ENCODE data around the gene HCRTR1. TPM values are rescaled to one million over a fixed set of nuclear protein-coding genes. Genes with fewer than 3 reads are reported as not detected.

The HCRTR1 gene
- total RNA-seq, 2 experiments from 2014 or later, result not detected

GRCh38 chr1:31620631-31621497 is 3.4 kb downstream of the HCRTR1 start:
- no peak for DNase-seq
- peaks cover 4% of the 10 kb centered on the region for H3K36me3 Mint-ChIP-seq (ENCODE audit: low read depth)
- peaks cover 16% of the 10 kb centered on the region for H3K4me1 Mint-ChIP-seq
- H3K9me3 Mint-ChIP-seq, result no peaks in the 10 kb centered on the region
- H3K27me3 Mint-ChIP-seq, result peaks cover 26% of the 10 kb centered on the region
- ChIA-PET CTCF (interaction anchor here (0.7 kb wide), 1 partner anchor 18 kb away, joined by 4 read pairs; no protein-coding TSS in a partner anchor), POLR2A (no interaction called here)
- H3K27ac Mint-ChIP-seq, result no peak overlapping the region
- H3K4me3 Mint-ChIP-seq, result no peak overlapping the region

- H3K27me3 Mint-ChIP-seq, result peaks cover 20% of the 10 kb centered on the region
- no peaks in the 10 kb centered on the region for H3K9me3 Mint-ChIP-seq
- no peak for DNase-seq
- H3K36me3 Mint-ChIP-seq (ENCODE audit: low read depth), result peaks cover 4% of the 10 kb centered on the region
- peaks cover 16% of the 10 kb centered on the region for H3K4me1 Mint-ChIP-seq
- ChIA-PET POLR2A (no interaction called here), CTCF (no interaction called here)
- H3K4me3 Mint-ChIP-seq, result no peak overlapping the region
- no peak overlapping the region for H3K27ac Mint-ChIP-seq
Observed at GRCh38 chr1:31621498-31621820, 4.0 kb downstream of the HCRTR1 start.

- H3K36me3 Mint-ChIP-seq (ENCODE audit: low read depth), result peaks cover 4% of the 10 kb centered on the region
- CTCF ChIA-PET, result no interaction called here
- no peak for DNase-seq
- no peak overlapping the region for H3K27ac Mint-ChIP-seq
- H3K4me3 Mint-ChIP-seq, result no peak overlapping the region
- H3K27me3 Mint-ChIP-seq, result peaks cover 14% of the 10 kb centered on the region
- POLR2A ChIA-PET, result no interaction called here
- peaks cover 16% of the 10 kb centered on the region for H3K4me1 Mint-ChIP-seq
- H3K9me3 Mint-ChIP-seq, result no peaks in the 10 kb centered on the region
Observed at GRCh38 chr1:31621847-31622730, 4.6 kb downstream of the HCRTR1 start.

GRCh38 chr1:31623365-31623764 is 5.9 kb downstream of the HCRTR1 start:
- H3K27ac Mint-ChIP-seq, result no peak overlapping the region
- DNase-seq, result no peak
- peaks cover 14% of the 10 kb centered on the region for H3K4me1 Mint-ChIP-seq

GRCh38 chr1:31624309-31624708 is 6.8 kb downstream of the HCRTR1 start:
- no peak overlapping the region for H3K4me3 Mint-ChIP-seq
- no peak overlapping the region for H3K27ac Mint-ChIP-seq
- ChIA-PET CTCF (interaction anchor here (0.7 to 1.3 kb wide), 2 partner anchors 75 to 201 kb away, joined by 3 read pairs; no protein-coding TSS in a partner anchor), POLR2A (interaction anchor here (0.9 kb wide), 1 partner anchor 21 kb away, joined by 3 read pairs; the partner anchor contains the start of gene PEF1)
- DNase-seq, result no peak
- no peaks in the 10 kb centered on the region for H3K9me3 Mint-ChIP-seq
- H3K4me1 Mint-ChIP-seq, result peaks cover 14% of the 10 kb centered on the region
- H3K27me3 Mint-ChIP-seq, result peaks cover 3% of the 10 kb centered on the region
- peaks cover 17% of the 10 kb centered on the region for H3K36me3 Mint-ChIP-seq (ENCODE audit: low read depth)

More at GRCh38 chr1:31623365-31623764, 5.9 kb downstream of the HCRTR1 start:
- no peaks in the 10 kb centered on the region for H3K9me3 Mint-ChIP-seq
- CTCF ChIA-PET, result no interaction called here
- POLR2A ChIA-PET, result no interaction called here
- no peak overlapping the region for H3K4me3 Mint-ChIP-seq
- H3K36me3 Mint-ChIP-seq (ENCODE audit: low read depth), result peaks cover 7% of the 10 kb centered on the region
- H3K27me3 Mint-ChIP-seq, result peaks cover 10% of the 10 kb centered on the region

- Mint-ChIP-seq H3K27me3 (no peaks in the 10 kb centered on the region), H3K27ac (no peak overlapping the region), H3K4me1 (peaks cover 14% of the 10 kb centered on the region), H3K9me3 (no peaks in the 10 kb centered on the region), H3K4me3 (no peak overlapping the region), H3K36me3 (ENCODE audit: low read depth) (peaks cover 23% of the 10 kb centered on the region)
- CTCF ChIA-PET, result interaction anchor here (1.3 kb wide), 1 partner anchor 76 kb away, joined by 3 read pairs; no protein-coding TSS in a partner anchor
- POLR2A ChIA-PET, result interaction anchor here (0.9 kb wide), 1 partner anchor 20 kb away, joined by 3 read pairs; the partner anchor contains the start of gene PEF1
- DNase-seq, result no peak
Observed at GRCh38 chr1:31624731-31625514, 7.4 kb downstream of the HCRTR1 start.

- Mint-ChIP-seq H3K27ac (no peak overlapping the region), H3K4me1 (peaks cover 14% of the 10 kb centered on the region), H3K9me3 (no peaks in the 10 kb centered on the region), H3K4me3 (no peak overlapping the region), H3K36me3 (ENCODE audit: low read depth) (peaks cover 29% of the 10 kb centered on the region), H3K27me3 (no peaks in the 10 kb centered on the region)
- POLR2A ChIA-PET, result interaction anchor here (1.4 kb wide), 1 partner anchor 18 kb away, joined by 6 read pairs; the partner anchor contains the start of gene PEF1
- DNase-seq, result no peak
- CTCF ChIA-PET, result no interaction called here
Observed at GRCh38 chr1:31625561-31626222, 8.2 kb downstream of the HCRTR1 start.

- POLR2A ChIA-PET, result interaction anchor here (0.8 to 1.4 kb wide), 2 partner anchors 8 to 18 kb away, joined by 3 to 6 read pairs; partner anchors contain the start of gene PEF1
- Mint-ChIP-seq H3K4me3 (no peak overlapping the region), H3K4me1 (peaks cover 14% of the 10 kb centered on the region), H3K27me3 (no peaks in the 10 kb centered on the region), H3K27ac (no peak overlapping the region), H3K36me3 (ENCODE audit: low read depth) (peaks cover 29% of the 10 kb centered on the region), H3K9me3 (no peaks in the 10 kb centered on the region)
- DNase-seq, result no peak
- CTCF ChIA-PET, result no interaction called here
Observed at GRCh38 chr1:31626223-31627207, 9.0 kb downstream of the HCRTR1 start.

GRCh38 chr1:31627301-31627929 is 9.9 kb downstream of the HCRTR1 start:
- H3K4me3 Mint-ChIP-seq, result no peak overlapping the region
- H3K4me1 Mint-ChIP-seq, result peaks cover 14% of the 10 kb centered on the region
- H3K9me3 Mint-ChIP-seq, result no peaks in the 10 kb centered on the region
- no peak for DNase-seq
- POLR2A ChIA-PET, result interaction anchor here (0.8 to 1.4 kb wide), 2 partner anchors 9 to 17 kb away, joined by 3 to 6 read pairs; partner anchors contain the start of gene PEF1
- H3K27ac Mint-ChIP-seq, result no peak overlapping the region
- H3K27me3 Mint-ChIP-seq, result no peaks in the 10 kb centered on the region
- peaks cover 31% of the 10 kb centered on the region for H3K36me3 Mint-ChIP-seq (ENCODE audit: low read depth)
- CTCF ChIA-PET, result no interaction called here

- Mint-ChIP-seq H3K9me3 (no peaks in the 10 kb centered on the region), H3K27me3 (no peaks in the 10 kb centered on the region), H3K27ac (no peak overlapping the region), H3K36me3 (ENCODE audit: low read depth) (peaks cover 36% of the 10 kb centered on the region), H3K4me3 (no peak overlapping the region), H3K4me1 (peaks cover 14% of the 10 kb centered on the region)
- POLR2A ChIA-PET, result no interaction called here
- CTCF ChIA-PET, result interaction anchor here (1.6 kb wide), 1 partner anchor 16 kb away, joined by 3 read pairs; the partner anchor contains the start of gene PEF1
- DNase-seq, result no peak
Observed at GRCh38 chr1:31627930-31628559, 10.6 kb downstream of the HCRTR1 start.

Measured in activated CD4-positive, alpha-beta memory T cell treated with anti-CD3 and anti-CD28 coated beads, Interleukin-2, amount 10 ng/mL, durations not matched to agents 7 days and 5 days (primary cell).